ENCODE measurements around the gene PDE4B.

DNA sequence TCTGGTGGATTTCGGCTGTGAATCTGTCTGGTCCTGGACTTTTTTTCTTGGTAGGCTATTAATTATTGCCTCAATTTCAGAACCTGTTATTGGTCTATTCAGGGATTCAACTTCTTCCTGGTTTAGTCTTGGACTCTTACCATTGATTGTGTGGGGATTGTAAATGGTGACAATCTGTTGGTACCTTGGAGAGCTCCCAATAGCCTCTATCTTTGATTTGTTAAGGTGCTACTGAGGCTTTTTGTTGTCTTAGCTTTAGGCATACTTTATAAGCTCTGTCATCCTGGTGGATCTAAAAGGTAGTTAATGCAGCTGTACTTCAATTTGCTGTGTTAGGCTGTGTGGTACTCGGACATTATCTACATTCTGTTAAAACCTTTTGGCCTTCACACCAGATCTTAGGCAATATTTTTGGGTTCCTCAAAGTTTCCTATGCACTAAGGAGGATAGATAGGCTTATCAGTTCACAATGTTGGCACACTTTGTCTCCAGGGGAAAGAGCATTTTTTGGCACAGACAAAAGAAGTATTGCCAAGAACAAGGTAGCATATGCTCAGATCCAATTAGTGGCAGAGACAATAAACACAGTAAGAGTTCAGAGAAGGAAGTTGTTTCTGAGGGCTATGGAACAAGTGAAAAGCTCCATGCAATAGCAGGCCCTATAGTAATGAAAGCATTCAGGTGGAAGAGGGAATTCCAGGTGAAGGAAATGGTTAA is 230.4 kb downstream of the PDE4B start:
- TF ChIP-seq MAZ (CRISPR knock-in tag; conservative IDR thresholded peaks at IDR 0.05 in 1 of 2, IDR thresholded peaks at IDR 0.05 in 1 of 2) (no peak), EZH2 (IDR thresholded peaks at IDR 0.05; ENCODE audit: borderline replicate concordance, low read depth, low read length) (no peak), CTCF (IDR thresholded peaks at IDR 0.05 in 2 of 3, conservative IDR thresholded peaks at IDR 0.05 in 1 of 3; ENCODE audit: insufficient read depth in 2 of 3, low read depth in 1 of 3, low read length in 3 of 3) (no peak), TAF1 (IDR thresholded peaks at IDR 0.05; ENCODE audit: control insufficient read depth, extremely low read depth, insufficient read depth, low read length, severe bottlenecking) (no peak), ZNF277 (CRISPR knock-in tag; IDR thresholded peaks at IDR 0.05; ENCODE audit: borderline replicate concordance) (no peak), RCOR1 (IDR thresholded peaks at IDR 0.05; ENCODE audit: borderline replicate concordance in 1 of 2, low read depth in 2 of 2, low read length in 2 of 2) (no peak), ZNF655 (CRISPR knock-in tag; IDR thresholded peaks at IDR 0.05) (no peak), RBM25 (IDR thresholded peaks at IDR 0.05; ENCODE audit: low read depth, low read length, severe bottlenecking) (no peak)
